ENCODE data around the gene GNA12. TPM values are rescaled to one million over a fixed set of nuclear protein-coding genes. Genes with fewer than 3 reads are reported as not detected.

The GNA12 gene
- total and polyA plus RNA-seq, 2 of the 4 experiments (the other 2 are of a cell fraction): 14.3 to 93.9 TPM

DNA sequence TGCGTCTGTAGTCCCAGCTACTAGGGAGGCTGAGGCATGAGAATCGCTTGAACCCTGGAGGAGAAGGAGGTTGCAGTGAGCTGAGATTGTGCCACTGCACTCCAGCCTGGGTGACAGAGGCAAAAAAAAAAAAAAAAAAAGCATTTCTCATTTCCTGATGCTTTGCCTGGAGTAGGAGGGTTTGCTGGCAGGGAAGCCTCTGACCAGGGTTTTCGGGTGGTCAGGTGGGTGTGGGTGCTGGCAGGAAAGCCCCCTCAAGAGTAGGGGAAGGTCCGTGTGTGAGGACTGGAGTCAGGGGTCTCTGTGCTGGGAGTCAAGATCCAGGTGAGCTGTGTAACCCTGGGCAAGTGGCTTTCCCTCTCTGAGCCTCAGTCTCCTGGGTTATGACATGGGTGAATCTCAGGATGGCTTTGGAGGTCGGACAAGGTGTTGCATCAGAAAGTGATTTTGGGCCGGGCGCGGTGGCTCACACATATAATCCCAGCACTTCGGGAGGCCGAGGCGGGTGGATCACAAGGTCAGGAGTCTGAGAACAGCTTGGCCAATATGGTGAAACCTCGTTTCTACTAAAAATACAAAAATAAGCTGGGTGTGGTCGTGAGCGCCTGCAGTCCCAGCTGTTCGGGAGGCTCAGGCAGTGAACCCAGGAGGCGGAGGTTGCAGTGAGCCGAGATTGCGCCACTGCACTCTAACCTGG is 152.9 kb downstream of the GNA12 start:
- Histone ChIP-seq H3K9me3 (ENCODE audit: control insufficient read depth, insufficient read depth, low read length) (no peaks in the 10 kb centered on the region), H2AFZ (replicated peaks; ENCODE audit: low read length, poor library complexity) (no peak overlapping the region), H3K4me1 (ENCODE audit: control insufficient read depth, insufficient read depth, low read length) (peaks cover 6% of the 10 kb centered on the region), H3K18ac (ENCODE audit: low read depth, low read length) (no peak overlapping the region), H4K5ac (ENCODE audit: low read depth, low read length) (no peak overlapping the region), H3K79me1 (ENCODE audit: low read depth in 1 of 2, low read length in 2 of 2) (no peaks in the 10 kb centered on the region), H3K27me3 (ENCODE audit: control insufficient read depth, insufficient read depth, low read length) (peaks cover 9% of the 10 kb centered on the region; the same call in 1 of the 2 replicates), H3K4ac (ENCODE audit: low read depth, low read length) (no peak overlapping the region), H2BK120ac (ENCODE audit: low read depth, low read length) (no peak overlapping the region), H3K4me3 (ENCODE audit: insufficient read depth, low read depth, low read length) (no peak overlapping the region), H2AK5ac (ENCODE audit: low read depth, low read length) (no peak overlapping the region), H2BK20ac (ENCODE audit: low read depth, low read length) (no peak overlapping the region), H4K8ac (ENCODE audit: low read depth in 2 of 2, low read length in 2 of 2) (no peak overlapping the region), H3K14ac (replicated peaks; ENCODE audit: low read depth, low read length) (no peak overlapping the region), H3K56ac (ENCODE audit: extremely low read depth, insufficient read depth, low read length) (no peak overlapping the region), H2BK15ac (ENCODE audit: low read depth, low read length) (no peak overlapping the region), H3K9me1 (ENCODE audit: insufficient read depth, low read length) (no peaks in the 10 kb centered on the region), H3K36me3 (ENCODE audit: control insufficient read depth, insufficient read depth, low read length) (no peaks in the 10 kb centered on the region), H2AK9ac (replicated peaks; ENCODE audit: low read depth, low read length, poor library complexity) (no peak overlapping the region), H2BK5ac (ENCODE audit: low read depth, low read length, poor library complexity, severe bottlenecking) (no peak overlapping the region), H3K23ac (ENCODE audit: low read depth, low read length) (no peak overlapping the region), H3K4me2 (ENCODE audit: low read depth, low read length) (no peak overlapping the region), H4K20me1 (ENCODE audit: insufficient read depth, low read length) (no peaks in the 10 kb centered on the region), H3K9ac (ENCODE audit: low read depth, low read length) (no peak overlapping the region), H3K27ac (ENCODE audit: insufficient read depth, low read length) (no peak overlapping the region), H4K91ac (ENCODE audit: insufficient read depth, low read depth, low read length) (no peak overlapping the region)
- no peak for DNase-seq
- POLR2A ChIA-PET (ENCODE audit: unreplicated experiment): no interaction called here
- 92% methylated on average over 7 of the region's 18 CpGs; no CpG with 5 or more reads in 1 of the 2 experiments for WGBS, 2 experiments (ENCODE audit: extremely low coverage in 2 of 2, insufficient read length in 1 of 2)
- CTCF ChIA-PET: no interaction called here
- dilution Hi-C loops (cut with HindIII; ENCODE audit: low sequenced_read_pairs, unreplicated experiment): no loop called here
- intact Hi-C loops (cut with micrococcal nuclease): no loop called here
- TF ChIP-seq MAZ (IDR thresholded peaks at IDR 0.05; ENCODE audit: borderline replicate concordance, low read depth, low read length) (no peak), FOS (IDR thresholded peaks at IDR 0.05; ENCODE audit: low read depth, low read length) (no peak), USF2 (IDR thresholded peaks at IDR 0.05; ENCODE audit: low read depth, low read length) (no peak), NFE2L2 (IDR thresholded peaks at IDR 0.05; ENCODE audit: low read depth, low read length) (no peak), RFX5 (IDR thresholded peaks at IDR 0.05; ENCODE audit: low read depth, low read length) (no peak), BHLHE40 (IDR thresholded peaks at IDR 0.05; ENCODE audit: low read depth, low read length) (no peak), MAFK (IDR thresholded peaks at IDR 0.05; ENCODE audit: low read depth, low read length) (no peak), RAD21 (IDR thresholded peaks at IDR 0.05; ENCODE audit: low read length) (no peak), CTCF (conservative IDR thresholded peaks at IDR 0.05; ENCODE audit: low read depth, low read length) (no peak), CEBPB (IDR thresholded peaks at IDR 0.05; ENCODE audit: low read depth, low read length) (no peak), SMC3 (IDR thresholded peaks at IDR 0.05; ENCODE audit: low read depth, low read length) (no peak)
- in situ Hi-C loops (cut with MboI; ENCODE audit: low sequenced_read_pairs): loop anchor here (25.0 kb wide), 1 partner anchor 471 kb away; no protein-coding TSS in a partner anchor
- no peak for ATAC-seq (ENCODE audit: low read depth)
- BruUV-seq (replicated peaks): no TSS peak

Measured in IMR-90 (cell line).